Measurements from ENCODE around the gene HIRA. TPM values are rescaled to one million over a fixed set of nuclear protein-coding genes. Genes with fewer than 3 reads are reported as not detected.

The HIRA gene
- total and polyA plus RNA-seq, 4 donors, result 18.6 to 50.5 (median 33.8) TPM

GRCh38 chr22:19355413-19356157 is 75.9 kb downstream of the HIRA start:
- no peaks in the 10 kb centered on the region for H3K27me3 ChIP-seq (ENCODE audit: control insufficient read depth, insufficient read depth, low read length)
- H3K4me1 ChIP-seq (ENCODE audit: control insufficient read depth, insufficient read depth, low read length), result peaks cover 17% of the 10 kb centered on the region
- no peak overlapping the region for H3K27ac ChIP-seq (ENCODE audit: low read depth, low read length)
- peaks cover 94% of the 10 kb centered on the region for H3K36me3 ChIP-seq (ENCODE audit: control insufficient read depth, insufficient read depth, low read length)
- no peak overlapping the region for H3K4me3 ChIP-seq (ENCODE audit: low read depth, low read length)
- no peak for DNase-seq (ENCODE audit: low read depth in 4 of 6, low spot score in 6 of 6)
- WGBS (ENCODE audit: insufficient coverage), result 98% methylated on average over 7 of the region's 7 CpGs
- no peaks in the 10 kb centered on the region for H3K9me3 ChIP-seq (ENCODE audit: control insufficient read depth, insufficient read depth, low read length)

DNA sequence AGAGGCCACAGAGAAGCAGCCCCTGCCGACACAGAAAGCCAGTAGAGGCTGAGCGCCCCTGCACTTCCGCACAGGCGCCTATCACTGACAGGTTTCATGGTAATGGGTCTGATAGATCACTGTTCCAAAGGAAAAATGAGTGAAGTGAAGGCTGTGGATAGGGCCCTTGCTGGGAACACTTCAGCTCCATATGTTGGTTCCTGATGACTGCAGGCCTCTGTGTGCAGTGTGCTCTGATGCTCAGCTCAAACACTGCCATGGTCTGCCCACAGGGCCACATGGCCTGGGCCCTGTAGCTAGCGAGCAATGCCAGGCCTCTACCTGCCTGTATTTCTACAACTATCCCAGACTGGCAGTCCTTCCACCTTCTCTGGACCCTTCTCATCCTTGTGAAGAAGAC is 77.3 kb downstream of the HIRA start:
- H3K4me3 ChIP-seq (ENCODE audit: low read depth, low read length), result no peak overlapping the region
- H3K4me1 ChIP-seq (ENCODE audit: control insufficient read depth, insufficient read depth, low read length), result peaks cover 17% of the 10 kb centered on the region
- 97% methylated on average over 5 of the region's 5 CpGs for WGBS (ENCODE audit: insufficient coverage)
- no peak overlapping the region for H3K27ac ChIP-seq (ENCODE audit: low read depth, low read length)
- H3K27me3 ChIP-seq (ENCODE audit: control insufficient read depth, insufficient read depth, low read length), result no peaks in the 10 kb centered on the region
- H3K9me3 ChIP-seq (ENCODE audit: control insufficient read depth, insufficient read depth, low read length), result no peaks in the 10 kb centered on the region
- H3K36me3 ChIP-seq (ENCODE audit: control insufficient read depth, insufficient read depth, low read length), result peaks cover 92% of the 10 kb centered on the region
- DNase-seq (ENCODE audit: low read depth in 4 of 6, low spot score in 6 of 6), result no peak

DNA sequence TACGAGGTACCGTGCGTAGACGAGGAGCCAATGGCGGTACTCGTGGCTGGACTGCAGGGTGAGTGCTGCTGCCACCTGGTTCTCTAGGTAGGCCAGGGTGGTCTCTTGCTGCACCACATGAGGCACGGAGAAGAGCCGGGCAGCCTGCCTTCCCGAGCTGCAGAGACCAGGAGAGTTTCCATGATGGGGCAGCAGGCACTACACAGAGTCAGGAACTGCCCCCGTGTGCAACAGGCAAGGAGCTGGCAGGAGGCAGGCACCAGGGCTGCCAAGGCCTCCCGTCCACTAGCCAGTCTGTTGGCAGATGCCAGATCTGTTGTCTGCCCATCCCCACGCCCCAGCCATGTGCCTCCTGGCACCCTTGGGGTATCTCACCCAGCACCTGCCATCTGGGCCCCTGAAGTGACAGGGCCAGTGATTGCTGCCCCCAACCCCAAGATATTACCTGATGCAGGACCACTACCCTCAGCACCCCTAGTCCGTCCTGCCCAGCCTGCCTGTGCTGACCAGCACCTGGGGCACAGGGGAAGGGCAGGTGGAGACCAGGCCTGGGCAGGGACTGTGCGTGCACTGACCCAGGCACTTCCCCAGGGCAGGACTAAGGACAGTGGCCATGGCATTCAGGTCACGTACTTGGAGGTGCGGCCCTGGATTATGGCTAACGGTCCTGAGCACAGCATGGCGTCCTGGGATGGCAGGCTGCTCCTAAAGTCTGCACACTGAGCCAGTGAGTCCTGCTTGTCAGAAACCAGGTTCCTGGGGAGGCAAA is 78.0 kb downstream of the HIRA start:
- Histone ChIP-seq H3K4me1 (ENCODE audit: control insufficient read depth, insufficient read depth, low read length) (peaks cover 17% of the 10 kb centered on the region), H3K27ac (ENCODE audit: low read depth, low read length) (no peak overlapping the region), H3K9me3 (ENCODE audit: control insufficient read depth, insufficient read depth, low read length) (no peaks in the 10 kb centered on the region), H3K27me3 (ENCODE audit: control insufficient read depth, insufficient read depth, low read length) (no peaks in the 10 kb centered on the region), H3K36me3 (ENCODE audit: control insufficient read depth, insufficient read depth, low read length) (peaks cover 88% of the 10 kb centered on the region), H3K4me3 (ENCODE audit: low read depth, low read length) (no peak overlapping the region)
- no peak for DNase-seq (ENCODE audit: low read depth in 4 of 6, low spot score in 6 of 6)
- 93% methylated on average over 18 of the region's 18 CpGs for WGBS (ENCODE audit: insufficient coverage)

DNA sequence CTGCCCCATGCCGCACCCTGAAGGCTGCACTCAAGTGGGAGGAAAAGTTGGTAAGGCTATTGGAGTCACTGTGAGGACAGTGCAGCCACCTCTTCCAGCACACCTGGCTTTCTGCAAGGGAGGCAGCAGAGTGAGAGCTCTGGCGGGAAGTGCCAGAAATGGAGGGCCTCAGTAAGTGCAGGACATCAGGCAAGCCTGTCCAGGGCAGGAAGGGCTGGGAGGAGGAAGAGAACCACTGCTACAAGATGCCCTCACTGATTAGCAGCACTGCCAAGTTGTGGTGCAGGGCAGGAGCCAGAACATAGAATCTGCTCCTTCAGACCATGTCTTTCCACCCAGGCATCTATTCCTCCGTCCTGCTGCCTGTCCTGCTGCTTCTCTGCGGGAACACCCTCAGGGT is 78.8 kb downstream of the HIRA start:
- peaks cover 13% of the 10 kb centered on the region for H3K4me1 ChIP-seq (ENCODE audit: control insufficient read depth, insufficient read depth, low read length)
- DNase-seq (ENCODE audit: low read depth in 4 of 6, low spot score in 6 of 6), result no peak
- 98% methylated on average over 4 of the region's 4 CpGs for WGBS (ENCODE audit: insufficient coverage)
- no peaks in the 10 kb centered on the region for H3K27me3 ChIP-seq (ENCODE audit: control insufficient read depth, insufficient read depth, low read length)
- no peaks in the 10 kb centered on the region for H3K9me3 ChIP-seq (ENCODE audit: control insufficient read depth, insufficient read depth, low read length)
- H3K4me3 ChIP-seq (ENCODE audit: low read depth, low read length), result no peak overlapping the region
- no peak overlapping the region for H3K27ac ChIP-seq (ENCODE audit: low read depth, low read length)
- H3K36me3 ChIP-seq (ENCODE audit: control insufficient read depth, insufficient read depth, low read length), result peaks cover 82% of the 10 kb centered on the region

GRCh38 chr22:19352217-19352616 is 79.3 kb downstream of the HIRA start:
- 89% methylated on average over 3 of the region's 6 CpGs for WGBS (ENCODE audit: insufficient coverage)
- no peak for DNase-seq (ENCODE audit: low read depth in 4 of 6, low spot score in 6 of 6)
- H3K36me3 ChIP-seq (ENCODE audit: control insufficient read depth, insufficient read depth, low read length), result peaks cover 77% of the 10 kb centered on the region
- no peaks in the 10 kb centered on the region for H3K27me3 ChIP-seq (ENCODE audit: control insufficient read depth, insufficient read depth, low read length)
- no peak overlapping the region for H3K4me3 ChIP-seq (ENCODE audit: low read depth, low read length)
- H3K27ac ChIP-seq (ENCODE audit: low read depth, low read length), result no peak overlapping the region
- H3K4me1 ChIP-seq (ENCODE audit: control insufficient read depth, insufficient read depth, low read length), result peaks cover 9% of the 10 kb centered on the region
- H3K9me3 ChIP-seq (ENCODE audit: control insufficient read depth, insufficient read depth, low read length), result no peaks in the 10 kb centered on the region

DNA sequence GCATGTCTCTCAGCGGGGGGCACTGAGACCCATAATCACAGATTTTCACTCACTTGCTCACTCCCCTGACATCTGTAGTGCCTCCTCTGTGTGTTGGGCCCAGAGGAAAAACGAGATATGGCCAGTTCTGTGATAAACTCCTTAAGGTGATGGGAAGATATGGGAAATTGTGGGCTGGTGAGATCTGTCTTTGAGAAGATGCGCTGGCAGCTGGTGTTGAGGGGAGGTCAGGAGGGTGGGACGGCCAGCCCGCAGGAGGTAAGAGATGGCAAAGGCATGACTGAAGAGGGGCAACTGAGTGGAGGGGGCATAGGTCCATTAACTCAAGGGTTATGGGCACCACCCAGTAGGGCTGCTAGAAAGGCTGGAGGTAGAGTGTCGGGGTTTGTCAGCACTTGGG is 79.9 kb downstream of the HIRA start:
- Histone ChIP-seq H3K9me3 (ENCODE audit: control insufficient read depth, insufficient read depth, low read length) (no peaks in the 10 kb centered on the region), H3K27ac (ENCODE audit: low read depth, low read length) (no peak overlapping the region), H3K4me3 (ENCODE audit: low read depth, low read length) (no peak overlapping the region), H3K4me1 (ENCODE audit: control insufficient read depth, insufficient read depth, low read length) (peaks cover 3% of the 10 kb centered on the region), H3K36me3 (ENCODE audit: control insufficient read depth, insufficient read depth, low read length) (peaks cover 75% of the 10 kb centered on the region), H3K27me3 (ENCODE audit: control insufficient read depth, insufficient read depth, low read length) (no peaks in the 10 kb centered on the region)
- DNase-seq (ENCODE audit: low read depth in 4 of 6, low spot score in 6 of 6), result no peak
- 94% methylated on average over 4 of the region's 6 CpGs for WGBS (ENCODE audit: insufficient coverage)

DNA sequence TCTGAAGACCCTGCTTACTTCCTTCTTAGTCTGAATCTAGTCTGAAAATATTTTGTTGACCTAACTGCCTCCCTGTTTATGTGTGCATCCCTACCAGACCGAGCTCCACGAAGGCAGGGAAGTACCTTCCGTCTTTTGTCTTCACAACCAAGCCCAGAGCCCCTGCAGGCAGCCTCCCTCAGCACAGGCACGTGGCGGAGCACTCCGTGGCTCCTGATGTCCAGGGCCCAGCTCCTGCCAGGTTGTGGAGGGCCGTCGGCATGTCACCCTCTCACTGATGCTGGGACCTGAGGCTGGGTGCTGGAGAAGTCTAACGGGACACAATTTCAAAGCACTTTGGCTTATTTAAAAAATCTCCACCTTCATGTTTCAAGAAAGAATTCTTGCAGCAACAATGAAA is 80.6 kb downstream of the HIRA start:
- H3K4me3 ChIP-seq (ENCODE audit: low read depth, low read length), result no peak overlapping the region
- no peak overlapping the region for H3K27ac ChIP-seq (ENCODE audit: low read depth, low read length)
- no peaks in the 10 kb centered on the region for H3K4me1 ChIP-seq (ENCODE audit: control insufficient read depth, insufficient read depth, low read length)
- H3K27me3 ChIP-seq (ENCODE audit: control insufficient read depth, insufficient read depth, low read length), result no peaks in the 10 kb centered on the region
- no peak for DNase-seq (ENCODE audit: low read depth in 4 of 6, low spot score in 6 of 6)
- 94% methylated on average over 6 of the region's 9 CpGs for WGBS (ENCODE audit: insufficient coverage)
- no peaks in the 10 kb centered on the region for H3K9me3 ChIP-seq (ENCODE audit: control insufficient read depth, insufficient read depth, low read length)
- peaks cover 73% of the 10 kb centered on the region for H3K36me3 ChIP-seq (ENCODE audit: control insufficient read depth, insufficient read depth, low read length)

- H3K4me3 ChIP-seq (ENCODE audit: low read depth, low read length), result no peak overlapping the region
- DNase-seq (ENCODE audit: low read depth in 4 of 6, low spot score in 6 of 6), result no peak
- peaks cover 72% of the 10 kb centered on the region for H3K36me3 ChIP-seq (ENCODE audit: control insufficient read depth, insufficient read depth, low read length)
- 82% methylated on average over 1 of the region's 1 CpG for WGBS (ENCODE audit: insufficient coverage)
- no peak overlapping the region for H3K27ac ChIP-seq (ENCODE audit: low read depth, low read length)
- H3K9me3 ChIP-seq (ENCODE audit: control insufficient read depth, insufficient read depth, low read length), result peaks cover 1% of the 10 kb centered on the region
- no peaks in the 10 kb centered on the region for H3K4me1 ChIP-seq (ENCODE audit: control insufficient read depth, insufficient read depth, low read length)
- no peaks in the 10 kb centered on the region for H3K27me3 ChIP-seq (ENCODE audit: control insufficient read depth, insufficient read depth, low read length)
Observed at GRCh38 chr22:19350476-19350859, 81.1 kb downstream of the HIRA start.

DNA sequence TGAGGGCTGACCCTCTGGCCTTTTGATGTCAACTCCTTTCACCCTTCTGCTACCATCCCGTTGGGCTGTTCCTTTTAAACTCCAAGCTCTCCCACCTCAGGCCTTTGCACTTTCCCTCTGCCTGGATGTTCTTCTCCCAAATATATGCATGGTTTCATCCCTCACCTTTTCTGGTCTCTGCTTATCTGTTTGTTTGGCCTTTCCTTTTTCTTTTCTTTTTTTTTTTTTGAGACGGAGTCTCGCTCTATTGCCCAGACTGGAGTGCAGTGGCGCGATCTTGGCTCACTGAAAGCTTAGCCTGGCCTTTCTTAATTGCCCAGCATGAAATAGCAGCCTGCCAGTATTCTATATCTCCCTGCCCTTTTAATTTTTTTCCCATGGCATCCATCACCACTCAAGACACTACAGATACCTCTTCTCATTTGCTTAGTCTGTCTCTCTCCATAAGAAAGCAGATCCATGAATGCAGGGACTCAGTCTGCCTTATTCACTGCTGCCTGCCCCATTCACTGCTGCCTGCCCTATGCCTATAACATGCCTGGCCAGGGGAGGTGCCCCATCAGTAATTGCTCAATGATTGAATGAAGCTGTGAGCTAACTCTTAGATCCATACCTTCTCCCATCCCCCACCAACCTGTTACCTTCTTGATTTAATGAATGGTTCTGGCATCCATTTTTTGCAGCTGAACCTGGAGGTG is 81.6 kb downstream of the HIRA start:
- no peak overlapping the region for H3K27ac ChIP-seq (ENCODE audit: low read depth, low read length)
- H3K36me3 ChIP-seq (ENCODE audit: control insufficient read depth, insufficient read depth, low read length), result peaks cover 71% of the 10 kb centered on the region
- WGBS (ENCODE audit: insufficient coverage), result 98% methylated on average over 5 of the region's 5 CpGs
- no peaks in the 10 kb centered on the region for H3K4me1 ChIP-seq (ENCODE audit: control insufficient read depth, insufficient read depth, low read length)
- H3K27me3 ChIP-seq (ENCODE audit: control insufficient read depth, insufficient read depth, low read length), result no peaks in the 10 kb centered on the region
- H3K9me3 ChIP-seq (ENCODE audit: control insufficient read depth, insufficient read depth, low read length), result peaks cover 1% of the 10 kb centered on the region
- no peak overlapping the region for H3K4me3 ChIP-seq (ENCODE audit: low read depth, low read length)
- DNase-seq (ENCODE audit: low read depth in 4 of 6, low spot score in 6 of 6), result no peak

All from spinal cord (tissue), 10 donors.